ENCODE data around the gene ZNF865. TPM values are rescaled to one million over a fixed set of nuclear protein-coding genes. Genes with fewer than 3 reads are reported as not detected.

ZNF865 gene
- total and polyA plus RNA-seq, 2 donors (not counting 3 experiments of a cell fraction or from before 2014, with no cell fraction given), result 4.0 to 10.1 TPM

DNA sequence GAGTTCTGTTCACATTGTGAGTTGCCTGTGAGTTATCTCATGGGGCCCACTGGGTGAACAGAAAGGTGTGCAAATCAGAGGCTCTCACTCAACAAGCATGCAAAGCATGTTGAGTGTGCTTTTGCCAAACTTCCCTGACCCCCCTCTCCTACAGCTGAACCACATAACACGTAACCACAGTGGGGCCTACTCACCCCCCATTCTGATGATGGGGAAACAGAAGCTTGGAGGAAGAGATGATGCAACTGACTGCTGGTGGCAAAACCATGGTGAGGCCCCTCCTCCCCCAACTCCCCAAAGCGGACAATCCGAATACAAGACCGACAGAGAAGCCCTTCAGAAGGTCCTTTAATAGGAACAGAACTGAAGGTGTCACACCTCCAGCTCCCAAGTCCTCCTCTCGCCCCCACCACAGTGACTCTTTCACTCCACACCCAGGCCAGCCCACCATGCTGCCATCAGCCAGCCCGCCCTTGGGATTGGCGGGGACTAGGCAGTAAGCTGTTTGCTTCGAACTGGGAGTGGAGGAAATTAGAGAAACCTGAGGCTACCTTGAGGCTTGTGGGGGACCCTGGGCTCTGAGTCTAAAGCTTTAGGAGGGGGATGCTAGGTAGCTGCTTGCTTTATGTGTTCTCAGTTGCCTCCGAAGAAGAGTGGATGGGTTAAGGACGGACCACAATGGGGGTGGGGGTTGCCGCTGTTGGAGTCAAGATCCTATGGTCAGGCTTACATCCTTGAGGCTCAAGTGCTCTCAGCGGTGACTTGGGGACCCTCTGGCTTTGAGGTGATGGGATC is 15.2 kb downstream of the ZNF865 start:
- intact Hi-C loops (cut with micrococcal nuclease), result no loop called here
- TF ChIP-seq FOS (IDR thresholded peaks at IDR 0.05; ENCODE audit: borderline replicate concordance, insufficient read depth, low read length), result no peak
- no peaks in the 10 kb centered on the region for H3K79me2 ChIP-seq (ENCODE audit: control insufficient read depth, insufficient read depth, low read length)
- H3K27me3 ChIP-seq (ENCODE audit: control insufficient read depth in 2 of 2, insufficient read depth in 2 of 2, low read length in 2 of 2), result no peaks in the 10 kb centered on the region
- H3K9me3 ChIP-seq (replicated peaks; ENCODE audit: control insufficient read depth, insufficient read depth, low read length), result no peaks in the 10 kb centered on the region
- no peak overlapping the region for H3K4me2 ChIP-seq (ENCODE audit: insufficient read depth, low read length)
- ChIA-PET POLR2A (no interaction called here), CTCF (interaction anchor here (1.2 to 1.4 kb wide), 2 partner anchors 11 to 12 kb away, joined by 3 read pairs; no protein-coding TSS in a partner anchor)
- FAIRE-seq (no peak), DNase-seq (ENCODE audit: low read depth, low spot score) (no peak)
- no peak overlapping the region for H3K27ac ChIP-seq (ENCODE audit: insufficient read depth, low read depth, low read length)
- dilution Hi-C loops (cut with MboI; ENCODE audit: extremely low pct_ligation_motif_present, low sequenced_read_pairs), result no loop called here
- no peak overlapping the region for H3K4me3 ChIP-seq (replicated peaks in 1 of 3; ENCODE audit: insufficient read depth in 1 of 3, low read depth in 1 of 3, low read length in 3 of 3)
- H3K36me3 ChIP-seq (ENCODE audit: control insufficient read depth in 2 of 2, extremely low read depth in 1 of 2, insufficient read depth in 2 of 2, low read length in 2 of 2), result peaks cover 0 to 12% of the 10 kb centered on the region in 2 experiments
- BruUV-seq (replicated peaks), result no TSS peak
- H3K9me1 ChIP-seq (replicated peaks; ENCODE audit: control insufficient read depth, extremely low read depth, insufficient read depth, low read length), result no peaks in the 10 kb centered on the region
- no peak overlapping the region for H3K9ac ChIP-seq (replicated peaks; ENCODE audit: extremely low read depth, insufficient read depth, low read length)
- H4K20me1 ChIP-seq (replicated peaks; ENCODE audit: control insufficient read depth, extremely low read depth, insufficient read depth, low read length), result no peaks in the 10 kb centered on the region
- H3K4me1 ChIP-seq (ENCODE audit: control insufficient read depth, extremely low read depth, insufficient read depth, low read length), result peaks cover 8% of the 10 kb centered on the region
- H2AFZ ChIP-seq (ENCODE audit: low read depth, low read length), result no peak overlapping the region

GRCh38 chr19:55621205-55621672 is 15.8 kb downstream of the ZNF865 start:
- Histone ChIP-seq H3K79me2 (ENCODE audit: control insufficient read depth, insufficient read depth, low read length) (no peaks in the 10 kb centered on the region), H3K9ac (replicated peaks; ENCODE audit: extremely low read depth, insufficient read depth, low read length) (no peak overlapping the region), H3K9me3 (replicated peaks; ENCODE audit: control insufficient read depth, insufficient read depth, low read length) (no peaks in the 10 kb centered on the region), H3K4me3 (replicated peaks in 1 of 3; ENCODE audit: insufficient read depth in 1 of 3, low read depth in 1 of 3, low read length in 3 of 3) (no peak overlapping the region), H3K36me3 (ENCODE audit: control insufficient read depth in 2 of 2, extremely low read depth in 1 of 2, insufficient read depth in 2 of 2, low read length in 2 of 2) (peaks cover 0 to 8% of the 10 kb centered on the region in 2 experiments), H3K9me1 (replicated peaks; ENCODE audit: control insufficient read depth, extremely low read depth, insufficient read depth, low read length) (no peaks in the 10 kb centered on the region), H3K4me2 (ENCODE audit: insufficient read depth, low read length) (no peak overlapping the region), H3K4me1 (ENCODE audit: control insufficient read depth, extremely low read depth, insufficient read depth, low read length) (peaks cover 8% of the 10 kb centered on the region), H3K27me3 (ENCODE audit: control insufficient read depth in 2 of 2, insufficient read depth in 2 of 2, low read length in 2 of 2) (no peaks in the 10 kb centered on the region), H3K27ac (ENCODE audit: insufficient read depth, low read depth, low read length) (no peak overlapping the region), H4K20me1 (replicated peaks; ENCODE audit: control insufficient read depth, extremely low read depth, insufficient read depth, low read length) (no peaks in the 10 kb centered on the region), H2AFZ (ENCODE audit: low read depth, low read length) (no peak overlapping the region)
- intact Hi-C loops (cut with micrococcal nuclease), result no loop called here
- DNase-seq (ENCODE audit: low read depth, low spot score) (no peak), FAIRE-seq (no peak)
- no peak for TF ChIP-seq FOS (IDR thresholded peaks at IDR 0.05; ENCODE audit: borderline replicate concordance, insufficient read depth, low read length)
- no peak for TF ChIP-seq POLR2AphosphoS5 (IDR thresholded peaks at IDR 0.05; ENCODE audit: insufficient read depth, low read depth, low read length)
- TF ChIP-seq EZH2 (IDR thresholded peaks at IDR 0.05; ENCODE audit: borderline replicate concordance, low read depth, low read length, severe bottlenecking), result no peak
- no peak for TF ChIP-seq JUN (IDR thresholded peaks at IDR 0.05; ENCODE audit: borderline replicate concordance, insufficient read depth, insufficient read length, low read depth)
- CTCF ChIA-PET, result interaction anchor here (1.2 to 1.4 kb wide), 2 partner anchors 10 to 11 kb away, joined by 3 read pairs; no protein-coding TSS in a partner anchor
- dilution Hi-C loops (cut with MboI; ENCODE audit: extremely low pct_ligation_motif_present, low sequenced_read_pairs), result no loop called here
- POLR2A ChIA-PET, result no interaction called here
- no TSS peak for BruUV-seq (replicated peaks)
